ENCODE measurements around the gene FMN2. TPM values are rescaled to one million over a fixed set of nuclear protein-coding genes. Genes with fewer than 3 reads are reported as not detected.

The FMN2 gene
- total RNA-seq, 1 experiment from 2014 or later = 0.59 TPM

- no peak overlapping the region for H4K8ac ChIP-seq (replicated peaks; ENCODE audit: insufficient read length, low read depth, low read length)
- H3K56ac ChIP-seq (ENCODE audit: insufficient read length, low read depth, low read length) = no peak overlapping the region
- no peak for DNase-seq
- H2AK5ac ChIP-seq (ENCODE audit: insufficient read length, low read length) = no peak overlapping the region
- H3K9me3 ChIP-seq (ENCODE audit: control insufficient read depth, low read depth, low read length) = no peaks in the 10 kb centered on the region
- no peak overlapping the region for H3K4ac ChIP-seq (ENCODE audit: low read depth, low read length)
- H3K4me1 ChIP-seq (ENCODE audit: insufficient read depth, low read length) = no peaks in the 10 kb centered on the region
- no peak overlapping the region for H3K14ac ChIP-seq (ENCODE audit: insufficient read depth, low read length)
- no peaks in the 10 kb centered on the region for H3K23me2 ChIP-seq (ENCODE audit: insufficient read length, low read depth, low read length, poor library complexity, severe bottlenecking)
- H2BK15ac ChIP-seq (ENCODE audit: low read depth, low read length) = no peak overlapping the region
- H2AFZ ChIP-seq (ENCODE audit: low read length) = no peak overlapping the region
- no peak overlapping the region for H2BK120ac ChIP-seq (ENCODE audit: low read depth, low read length, poor library complexity, severe bottlenecking)
- TF ChIP-seq, protein P1, sequence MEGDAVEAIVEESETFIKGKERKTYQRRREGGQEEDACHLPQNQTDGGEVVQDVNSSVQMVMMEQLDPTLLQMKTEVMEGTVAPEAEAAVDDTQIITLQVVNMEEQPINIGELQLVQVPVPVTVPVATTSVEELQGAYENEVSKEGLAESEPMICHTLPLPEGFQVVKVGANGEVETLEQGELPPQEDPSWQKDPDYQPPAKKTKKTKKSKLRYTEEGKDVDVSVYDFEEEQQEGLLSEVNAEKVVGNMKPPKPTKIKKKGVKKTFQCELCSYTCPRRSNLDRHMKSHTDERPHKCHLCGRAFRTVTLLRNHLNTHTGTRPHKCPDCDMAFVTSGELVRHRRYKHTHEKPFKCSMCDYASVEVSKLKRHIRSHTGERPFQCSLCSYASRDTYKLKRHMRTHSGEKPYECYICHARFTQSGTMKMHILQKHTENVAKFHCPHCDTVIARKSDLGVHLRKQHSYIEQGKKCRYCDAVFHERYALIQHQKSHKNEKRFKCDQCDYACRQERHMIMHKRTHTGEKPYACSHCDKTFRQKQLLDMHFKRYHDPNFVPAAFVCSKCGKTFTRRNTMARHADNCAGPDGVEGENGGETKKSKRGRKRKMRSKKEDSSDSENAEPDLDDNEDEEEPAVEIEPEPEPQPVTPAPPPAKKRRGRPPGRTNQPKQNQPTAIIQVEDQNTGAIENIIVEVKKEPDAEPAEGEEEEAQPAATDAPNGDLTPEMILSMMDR (conservative IDR thresholded peaks at IDR 0.05) = no peak
- Mint-ChIP-seq H3K4me3 (no peak overlapping the region), H3K27me3 (ENCODE audit: low read depth) (no peaks in the 10 kb centered on the region; the same call in 1 of the 2 replicates), H3K27ac (no peak overlapping the region), H3K9me3 (no peaks in the 10 kb centered on the region), H3K4me1 (no peaks in the 10 kb centered on the region), H3K36me3 (ENCODE audit: insufficient read depth in 1 of 3, low read depth in 3 of 3) (no peaks in the 10 kb centered on the region)
- no peak overlapping the region for H2BK12ac ChIP-seq (ENCODE audit: insufficient read length, low read depth, low read length)
- H3K23ac ChIP-seq (ENCODE audit: insufficient read length, low read depth, low read length) = no peak overlapping the region
- no peaks in the 10 kb centered on the region for H4K20me1 ChIP-seq (ENCODE audit: control insufficient read depth, insufficient read depth, insufficient read length)
- H3K18ac ChIP-seq (ENCODE audit: insufficient read length, low read depth, low read length) = no peak overlapping the region
- no peak overlapping the region for H3K27ac ChIP-seq (ENCODE audit: insufficient read length, low read depth, low read length)
- no peaks in the 10 kb centered on the region for H3K79me1 ChIP-seq (ENCODE audit: insufficient read depth, low read depth, low read length, poor library complexity, severe bottlenecking)
- H4K5ac ChIP-seq (ENCODE audit: insufficient read length, low read depth, low read length) = no peak overlapping the region
- H3T11ph ChIP-seq (ENCODE audit: low read length) = no peak overlapping the region
- H2BK5ac ChIP-seq (ENCODE audit: insufficient read length, low read length) = no peak overlapping the region
- H2BK20ac ChIP-seq (ENCODE audit: low read depth, low read length, poor library complexity, severe bottlenecking) = no peak overlapping the region
- no peaks in the 10 kb centered on the region for H3K27me3 ChIP-seq (ENCODE audit: insufficient read depth, low read length)
- WGBS (ENCODE audit: extremely low coverage, insufficient read length, low lambda C conversion rate) = no CpG with 5 or more reads among the region's 7 CpGs
- H3K9ac ChIP-seq (ENCODE audit: extremely low read depth, insufficient read length, low read length) = no peak overlapping the region
- H3K4me2 ChIP-seq (ENCODE audit: insufficient read depth, insufficient read length, low read length) = no peak overlapping the region
- no peak overlapping the region for H4K91ac ChIP-seq (ENCODE audit: insufficient read length, low read depth, low read length)
- no peaks in the 10 kb centered on the region for H3K79me2 ChIP-seq (ENCODE audit: insufficient read depth, low read length)
Measured at GRCh38 chr1:240282061-240282830, 190.6 kb downstream of the FMN2 start.
